ENCODE measurements around the gene HAL. TPM values are rescaled to one million over a fixed set of nuclear protein-coding genes. Genes with fewer than 3 reads are reported as not detected.
A peak's percentile ranks its signal among the peaks of the same experiment; 100 is the strongest.

The HAL gene
- total RNA-seq, 1 experiment from 2014 or later = 0.18 TPM

DNA sequence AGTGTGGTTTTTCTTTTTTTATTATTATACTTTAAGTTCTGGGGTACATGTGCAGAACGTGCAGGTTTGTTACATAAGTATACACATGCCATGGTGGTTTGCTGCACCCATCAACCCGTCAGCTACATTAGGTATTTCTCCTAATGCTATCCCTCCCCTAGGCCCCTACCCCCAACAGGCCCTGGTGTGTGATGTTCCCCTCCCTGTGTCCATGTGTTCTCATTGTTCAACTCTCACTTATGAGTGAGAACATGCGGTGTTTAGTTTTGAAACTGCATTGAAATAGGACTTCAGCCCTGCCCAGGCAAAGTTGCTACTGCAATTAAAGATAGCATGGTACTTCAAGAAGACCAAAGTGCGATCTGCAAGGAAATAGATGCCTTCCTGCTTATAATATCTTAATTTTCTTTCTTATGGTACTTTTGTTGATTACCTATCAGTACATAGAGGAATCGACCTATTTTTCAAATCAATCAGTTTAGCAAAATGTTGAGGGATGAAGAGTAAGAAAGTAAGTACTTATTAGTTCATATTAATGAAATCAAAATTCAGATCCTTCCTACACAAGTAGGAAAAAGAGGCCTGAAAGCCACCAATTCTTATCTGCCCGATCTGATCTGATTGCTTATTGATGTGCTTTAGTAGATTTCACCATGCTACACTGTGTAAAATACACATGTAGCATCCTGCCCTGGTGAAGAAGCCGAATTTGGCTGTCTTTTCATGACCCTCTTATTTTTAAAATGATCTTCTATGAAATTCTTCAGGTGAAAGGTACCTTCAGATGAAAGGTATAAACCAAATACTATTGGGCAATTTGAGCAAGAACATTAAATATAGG lies 37.6 kb upstream of the HAL start:
- no peak overlapping the region for H3K27ac ChIP-seq

DNA sequence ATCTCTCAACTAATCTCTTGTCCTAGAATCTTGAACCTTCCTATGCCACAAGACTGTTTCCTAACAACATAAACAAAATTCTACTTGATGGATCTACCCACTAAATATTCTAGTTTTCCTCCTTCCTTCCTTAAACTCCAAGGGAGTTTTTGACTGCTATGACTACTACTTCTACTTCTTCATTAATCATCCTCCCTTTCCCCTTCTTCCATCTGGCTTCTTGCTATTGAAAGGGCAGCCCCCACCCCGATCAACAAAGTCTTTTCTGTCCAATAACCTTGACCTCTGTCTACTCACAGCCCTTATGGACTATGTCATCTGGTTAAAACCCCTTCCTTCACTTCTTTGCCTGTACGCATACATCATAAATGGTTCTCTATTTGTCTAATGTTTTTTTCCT lies 33.7 kb upstream of the HAL start:
- peaks cover 27% of the 10 kb centered on the region for H3K36me3 ChIP-seq
- DNase-seq (ENCODE audit: low read depth in 1 of 2, low spot score in 2 of 2) = no peak
- H3K9me3 ChIP-seq (replicated peaks) = no peaks in the 10 kb centered on the region
- H3K4me1 ChIP-seq (replicated peaks) = peaks cover 13% of the 10 kb centered on the region
- H3K27me3 ChIP-seq (replicated peaks) = no peaks in the 10 kb centered on the region
- no peak overlapping the region for H3K4me3 ChIP-seq
- no peak overlapping the region for H3K27ac ChIP-seq

More for the DNA sequence above, 37.6 kb upstream of the HAL start:
- Histone ChIP-seq H3K4me3 (peak overlapping the region; percentile 67), H3K27me3 (replicated peaks) (no peaks in the 10 kb centered on the region), H3K4me1 (replicated peaks) (peaks cover 13% of the 10 kb centered on the region), H3K9me3 (replicated peaks) (no peaks in the 10 kb centered on the region), H3K36me3 (peaks cover 4% of the 10 kb centered on the region)
- DNase-seq (ENCODE audit: low read depth in 1 of 2, low spot score in 2 of 2) = peak in 1 of 2 experiments; percentile 76

DNA sequence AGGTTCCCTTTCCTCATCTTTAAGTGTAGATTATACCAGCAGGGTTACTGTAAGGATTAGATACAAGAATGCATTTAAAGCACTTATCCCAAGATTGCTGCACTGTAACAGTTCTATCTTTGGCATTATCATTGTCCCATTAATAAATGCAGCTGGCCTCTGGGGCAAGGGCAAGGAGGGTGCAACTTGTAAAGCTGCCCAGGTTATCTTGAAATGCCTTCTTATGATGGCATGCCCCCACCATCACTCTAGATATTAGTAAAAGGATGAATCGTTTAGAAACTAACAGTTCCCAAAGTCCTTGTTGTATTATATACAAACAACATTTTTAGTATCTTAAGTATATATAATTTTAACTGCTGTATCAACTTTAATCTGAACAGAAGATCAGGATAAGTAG lies 32.4 kb upstream of the HAL start:
- no peaks in the 10 kb centered on the region for H3K9me3 ChIP-seq (replicated peaks)
- DNase-seq (ENCODE audit: low read depth in 1 of 2, low spot score in 2 of 2) = peak in 1 of 2 experiments; percentile 68
- H3K27me3 ChIP-seq (replicated peaks) = no peaks in the 10 kb centered on the region

GRCh38 chr12:96026331-96026730 lies 30.2 kb upstream of the HAL start:
- Histone ChIP-seq H3K4me3 (no peak overlapping the region), H3K36me3 (peaks cover 52% of the 10 kb centered on the region), H3K27me3 (replicated peaks) (no peaks in the 10 kb centered on the region), H3K4me1 (replicated peaks) (no peaks in the 10 kb centered on the region), H3K9me3 (replicated peaks) (no peaks in the 10 kb centered on the region), H3K27ac (no peak overlapping the region)
- no peak for DNase-seq (ENCODE audit: low read depth in 1 of 2, low spot score in 2 of 2)

More for the DNA sequence above, 32.4 kb upstream of the HAL start:
- Histone ChIP-seq H3K4me3 (no peak overlapping the region), H3K4me1 (replicated peaks) (no peaks in the 10 kb centered on the region; the same call in 1 of the 2 replicates), H3K27ac (no peak overlapping the region), H3K36me3 (peaks cover 32% of the 10 kb centered on the region)

DNA sequence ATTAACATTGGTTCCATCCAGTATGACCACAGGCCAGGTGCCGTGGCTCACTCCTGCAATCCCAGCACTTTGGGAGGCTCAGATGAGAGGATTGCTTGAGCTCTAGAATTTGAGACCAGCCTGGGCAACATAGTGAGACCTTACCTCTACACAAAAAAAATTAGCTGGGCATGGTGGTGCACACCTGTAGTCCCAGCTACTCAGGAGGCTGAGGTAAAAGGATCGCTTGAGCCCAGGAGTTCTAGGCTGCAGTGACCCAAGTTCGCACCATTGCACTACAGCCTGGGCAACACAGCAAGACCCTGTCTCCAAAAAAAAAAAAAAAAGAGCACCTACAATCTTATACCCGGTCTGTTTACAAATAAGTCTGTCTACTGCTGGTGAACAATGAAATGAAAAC lies 29.4 kb upstream of the HAL start:
- H3K27ac ChIP-seq = no peak overlapping the region
- no peaks in the 10 kb centered on the region for H3K27me3 ChIP-seq (replicated peaks)
- H3K9me3 ChIP-seq (replicated peaks) = no peaks in the 10 kb centered on the region

GRCh38 chr12:96020314-96021003 lies 24.3 kb upstream of the HAL start:
- Histone ChIP-seq H3K27ac (no peak overlapping the region), H3K36me3 (peaks cover 66% of the 10 kb centered on the region), H3K9me3 (replicated peaks) (no peaks in the 10 kb centered on the region), H3K4me3 (no peak overlapping the region), H3K4me1 (replicated peaks) (no peaks in the 10 kb centered on the region), H3K27me3 (replicated peaks) (no peaks in the 10 kb centered on the region)
- DNase-seq (ENCODE audit: low read depth in 1 of 2, low spot score in 2 of 2) = no peak

More for the DNA sequence above, 29.4 kb upstream of the HAL start:
- Histone ChIP-seq H3K4me3 (no peak overlapping the region), H3K36me3 (peaks cover 58% of the 10 kb centered on the region), H3K4me1 (replicated peaks) (no peaks in the 10 kb centered on the region)
- peak in 1 of 2 experiments; percentile 75 for DNase-seq (ENCODE audit: low read depth in 1 of 2, low spot score in 2 of 2)

DNA sequence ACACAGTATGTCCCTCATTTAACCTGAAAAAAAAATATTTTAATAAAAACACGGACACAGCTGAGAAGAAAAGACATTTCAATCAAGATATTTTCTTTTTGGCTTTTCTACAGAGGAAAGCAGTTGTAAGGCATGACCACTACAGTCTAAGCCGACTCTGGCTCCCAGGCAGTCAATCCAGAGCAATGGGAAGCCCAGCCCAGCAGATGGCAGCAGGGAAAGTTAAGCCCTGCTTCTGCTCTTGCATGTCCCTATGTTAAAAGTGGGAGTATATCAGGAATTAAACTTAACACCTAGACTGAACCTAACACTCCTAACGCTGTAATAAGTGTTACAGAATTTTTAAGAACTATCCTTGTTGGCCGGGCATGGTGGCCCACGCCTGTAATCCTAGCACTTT lies 19.5 kb upstream of the HAL start:
- Histone ChIP-seq H3K4me3 (no peak overlapping the region), H3K27me3 (replicated peaks) (no peaks in the 10 kb centered on the region), H3K9me3 (replicated peaks) (no peaks in the 10 kb centered on the region), H3K27ac (no peak overlapping the region), H3K4me1 (replicated peaks) (no peaks in the 10 kb centered on the region), H3K36me3 (peaks cover 68% of the 10 kb centered on the region)
- DNase-seq (ENCODE audit: low read depth in 1 of 2, low spot score in 2 of 2) = peak; percentile 77 to 88

- Histone ChIP-seq H3K4me3 (no peak overlapping the region), H3K36me3 (peaks cover 71% of the 10 kb centered on the region), H3K9me3 (replicated peaks) (no peaks in the 10 kb centered on the region), H3K27me3 (replicated peaks) (no peaks in the 10 kb centered on the region), H3K27ac (no peak overlapping the region), H3K4me1 (replicated peaks) (no peaks in the 10 kb centered on the region)
- DNase-seq (ENCODE audit: low read depth in 1 of 2, low spot score in 2 of 2) = no peak
Measured at GRCh38 chr12:96014943-96015599, 18.9 kb upstream of the HAL start.

DNA sequence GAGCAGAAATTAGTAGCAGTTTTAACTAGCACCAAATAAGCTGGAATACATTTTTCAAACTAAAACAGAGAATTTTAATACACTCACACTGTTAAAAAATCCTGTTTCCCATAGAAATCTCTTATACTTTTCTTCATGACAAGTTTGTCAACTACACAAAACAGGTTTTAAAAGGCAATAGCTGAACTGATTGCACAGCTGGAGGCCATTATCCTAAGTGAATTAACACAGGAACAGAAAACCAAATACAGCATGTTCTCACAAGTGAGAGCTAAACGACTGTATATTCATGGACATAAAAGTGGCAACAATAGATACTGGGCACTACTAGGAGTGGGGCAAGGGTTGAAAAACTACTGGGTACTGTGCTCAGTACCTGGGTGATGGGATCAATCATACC lies 11.6 kb upstream of the HAL start:
- no peak for DNase-seq (ENCODE audit: low read depth in 1 of 2, low spot score in 2 of 2)
- Histone ChIP-seq H3K9me3 (replicated peaks) (no peaks in the 10 kb centered on the region), H3K4me1 (replicated peaks) (no peaks in the 10 kb centered on the region), H3K4me3 (no peak overlapping the region), H3K27ac (no peak overlapping the region), H3K27me3 (replicated peaks) (no peaks in the 10 kb centered on the region), H3K36me3 (peaks cover 63% of the 10 kb centered on the region)

DNA sequence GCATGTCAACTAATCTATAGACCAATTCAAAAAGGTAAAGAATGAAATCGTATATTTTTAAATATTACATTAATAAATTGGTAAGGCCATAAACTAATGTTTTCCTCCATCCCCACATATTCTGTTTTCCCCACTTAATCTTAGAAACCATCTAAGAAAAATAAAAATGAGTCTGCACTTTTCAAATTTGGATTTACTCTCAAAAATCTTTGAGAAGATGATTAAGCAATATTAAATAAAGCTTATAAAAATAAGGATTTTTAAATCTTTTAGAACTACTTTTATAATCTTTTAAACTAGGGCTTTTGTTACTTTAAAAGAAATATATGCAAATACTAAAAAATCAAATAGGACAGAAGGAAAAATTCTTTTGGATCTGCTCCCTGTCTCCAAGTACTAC lies 10.6 kb upstream of the HAL start:
- H3K27ac ChIP-seq = no peak overlapping the region
- no peaks in the 10 kb centered on the region for H3K27me3 ChIP-seq (replicated peaks)
- no peak overlapping the region for H3K4me3 ChIP-seq
- peaks cover 58% of the 10 kb centered on the region for H3K36me3 ChIP-seq
- H3K9me3 ChIP-seq (replicated peaks) = no peaks in the 10 kb centered on the region
- H3K4me1 ChIP-seq (replicated peaks) = no peaks in the 10 kb centered on the region
- DNase-seq (ENCODE audit: low read depth in 1 of 2, low spot score in 2 of 2) = no peak

GRCh38 chr12:96000858-96001257 lies 4.7 kb upstream of the HAL start:
- Histone ChIP-seq H3K9me3 (replicated peaks) (no peaks in the 10 kb centered on the region), H3K4me3 (no peak overlapping the region), H3K36me3 (peaks cover 22% of the 10 kb centered on the region), H3K4me1 (replicated peaks) (no peaks in the 10 kb centered on the region), H3K27ac (no peak overlapping the region), H3K27me3 (replicated peaks) (no peaks in the 10 kb centered on the region)
- peak in 1 of 2 experiments; percentile 67 for DNase-seq (ENCODE audit: low read depth in 1 of 2, low spot score in 2 of 2)

DNA sequence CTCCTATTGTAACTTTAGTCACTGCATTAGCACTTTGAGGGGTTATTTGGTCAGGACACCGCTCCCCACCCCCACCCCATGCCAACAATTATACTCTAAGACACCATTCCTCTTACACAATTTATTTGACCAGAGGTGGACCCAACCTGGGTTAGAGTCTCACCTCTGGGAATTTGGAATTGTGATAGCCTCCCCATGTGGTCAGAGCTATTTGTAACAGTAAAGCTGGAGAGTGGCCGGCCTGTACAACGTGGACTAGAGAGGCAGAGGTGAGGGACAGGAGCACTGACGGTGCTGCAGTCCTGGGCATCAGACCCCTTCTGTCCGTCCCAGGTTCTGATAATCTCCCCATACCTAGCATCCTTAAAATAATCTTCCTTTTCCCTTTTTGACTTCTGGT lies 3.3 kb upstream of the HAL start:
- no peak overlapping the region for H3K4me3 ChIP-seq

DNA sequence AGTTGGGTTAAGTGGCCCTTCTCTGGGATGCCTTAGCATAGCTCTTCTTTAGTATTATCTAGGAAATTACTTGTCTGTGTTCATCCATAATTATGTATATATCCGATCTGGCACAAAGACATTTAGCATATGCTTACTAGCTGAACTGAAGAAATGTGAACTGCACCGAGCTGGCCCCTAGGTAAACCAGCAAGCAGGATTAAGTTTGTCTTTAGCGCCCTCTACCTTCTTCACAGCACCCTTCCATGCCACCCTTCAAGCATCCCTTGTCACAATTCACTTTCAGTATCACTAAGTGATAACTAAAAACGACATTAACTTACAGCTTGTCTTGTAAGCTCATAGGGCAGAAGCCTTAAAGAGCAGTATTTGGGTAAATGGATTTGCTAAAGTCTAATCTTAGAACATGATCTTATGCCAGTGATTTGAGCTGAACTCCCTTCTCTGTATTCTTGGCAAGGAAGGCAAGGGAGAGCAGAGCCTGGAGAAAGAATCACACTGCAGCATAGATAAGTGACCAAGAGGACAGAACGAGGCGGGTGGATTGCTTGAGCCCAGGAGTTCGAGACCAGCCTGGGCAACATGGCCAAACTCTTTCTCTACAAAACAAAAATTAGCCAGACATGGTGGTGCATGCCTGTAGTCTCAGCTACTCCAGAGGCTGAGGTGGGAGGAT lies 2.6 kb upstream of the HAL start:
- Histone ChIP-seq H3K9me3 (replicated peaks) (no peaks in the 10 kb centered on the region; the same call in 1 of the 2 replicates), H3K4me1 (replicated peaks) (peaks cover 19% of the 10 kb centered on the region), H3K27ac (no peak overlapping the region), H3K36me3 (peaks cover 8% of the 10 kb centered on the region; the same call in 1 of the 2 replicates), H3K4me3 (no peak overlapping the region), H3K27me3 (replicated peaks) (no peaks in the 10 kb centered on the region)
- peak; percentile 93 to 97 for DNase-seq (ENCODE audit: low read depth in 1 of 2, low spot score in 2 of 2)

More for the DNA sequence above, 3.3 kb upstream of the HAL start:
- peak in 1 of 2 experiments; percentile 81 for DNase-seq (ENCODE audit: low read depth in 1 of 2, low spot score in 2 of 2)
- Histone ChIP-seq H3K36me3 (peaks cover 12% of the 10 kb centered on the region), H3K9me3 (replicated peaks) (no peaks in the 10 kb centered on the region), H3K27ac (no peak overlapping the region), H3K27me3 (replicated peaks) (no peaks in the 10 kb centered on the region), H3K4me1 (replicated peaks) (peaks cover 13% of the 10 kb centered on the region)

Data from SJSA1 (cell line).